ENCODE measurements around the gene TIAM1.

- TF ChIP-seq CTCF (IDR thresholded peaks at IDR 0.05) (no peak), POLR2AphosphoS5 (IDR thresholded peaks at IDR 0.05) (no peak)
Measured at GRCh38 chr21:31294691-31295090, 49.4 kb downstream of the TIAM1 start.

Data from prostate gland (tissue), 2 donors.